SJCRH30 (cell line): ENCODE data around the gene NFYC. TPM values are rescaled to one million over a fixed set of nuclear protein-coding genes. Genes with fewer than 3 reads are reported as not detected.
A peak's percentile ranks its signal among the peaks of the same experiment; 100 is the strongest.

ENCODE experiments used
- DNase-seq, 2 experiments: peaks; one replicate each; pipeline ENCODE4 v3.0.0-alpha.2; 2015 to 2020
- H3K27ac ChIP-seq: fragments of 250-450 bp; sonication (Bioruptor Pico); 2 replicates; pipeline ENCODE4 v1.5.1; 2020; ENCODE audit warnings: mild to moderate bottlenecking, moderate library complexity
- H3K27me3 ChIP-seq: fragments of 250-450 bp; sonication (Bioruptor Pico); 2 replicates; pipeline ENCODE4 v1.5.1; 2020; ENCODE audit warnings: mild to moderate bottlenecking, moderate library complexity
- H3K36me3 ChIP-seq: fragments of 250-450 bp; sonication (Bioruptor Pico); 2 replicates; pipeline ENCODE4 v1.5.1; 2020; ENCODE audit warnings: mild to moderate bottlenecking, moderate library complexity
- H3K4me1 ChIP-seq: fragments of 250-450 bp; sonication (Bioruptor Pico); 2 replicates; pipeline ENCODE4 v1.5.1; 2020; ENCODE audit warnings: mild to moderate bottlenecking, moderate library complexity
- H3K4me3 ChIP-seq: fragments of 250-450 bp; sonication (Bioruptor Pico); 2 replicates; pipeline ENCODE4 v1.5.1; 2020; ENCODE audit warnings: mild to moderate bottlenecking, moderate library complexity
- H3K9me3 ChIP-seq: fragments of 250-450 bp; sonication (Bioruptor Pico); replicated peaks from 2 replicates; pipeline ENCODE4 v1.5.1; 2020; ENCODE audit warnings: mild to moderate bottlenecking, moderate library complexity
- total RNA-seq: library from RNA; depleted of rRNA; stranded (reverse); fragments of >200 nt; shearing (Covaris generic); gene quantifications from 2 replicates; pipeline ENCODE4 v1.2.3, GENCODE V29; 2014; rRNA removed

NFYC gene
- 52.8 and 55.6 TPM in 2 replicates for total RNA-seq

- DNase-seq, result peak; percentile 99 to 100
- no peaks in the 10 kb centered on the region for H3K36me3 ChIP-seq
- peak within 1 kb of the TSS; percentile 99 for H3K27ac ChIP-seq
- H3K4me1 ChIP-seq, result peaks cover 5% of the 10 kb centered on the region; the same call in 1 of the 2 replicates
- H3K4me3 ChIP-seq, result peak within 1 kb of the TSS; percentile 91
- H3K9me3 ChIP-seq, result no peaks in the 10 kb centered on the region
- no peaks in the 10 kb centered on the region for H3K27me3 ChIP-seq
Measured at GRCh38 chr1:40691538-40692428, at the start of gene NFYC. Gene NFYC (plus strand): TSS chr1:40691704. CDS start chr1:40738844, 47,140 bp downstream.

DNA sequence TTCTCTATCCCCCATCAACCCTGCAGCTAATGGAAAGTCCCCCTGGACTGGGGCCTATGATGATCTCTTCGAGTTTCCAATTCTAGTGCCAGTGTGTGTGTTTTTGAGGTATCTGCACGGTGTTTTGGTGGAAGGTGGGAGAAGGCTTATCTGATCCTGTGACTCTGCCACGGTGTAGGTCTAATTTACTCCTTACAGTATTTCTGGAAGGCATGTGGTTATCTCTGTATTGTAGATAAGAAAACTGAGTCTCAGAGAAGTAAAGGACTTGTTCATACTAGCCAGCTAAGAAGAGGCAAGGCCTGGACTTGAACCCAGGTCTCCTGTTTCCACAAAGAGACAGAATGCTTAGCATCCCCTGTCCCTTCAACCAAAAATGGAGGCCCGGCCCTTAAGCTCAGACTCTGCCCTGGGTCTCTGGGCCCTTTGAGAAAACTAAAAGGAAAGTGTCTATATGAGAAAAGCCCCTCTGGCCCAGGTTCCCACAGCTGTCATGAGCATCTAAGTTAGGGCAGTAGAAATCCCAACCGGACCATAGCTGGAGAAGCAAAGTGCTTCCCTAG lies 46.3 kb upstream of the NFYC start:
- no peak overlapping the region for H3K4me3 ChIP-seq
- no peaks in the 10 kb centered on the region for H3K36me3 ChIP-seq
- no peak overlapping the region for H3K27ac ChIP-seq
- H3K4me1 ChIP-seq, result peaks cover 8% of the 10 kb centered on the region
- H3K9me3 ChIP-seq, result no peaks in the 10 kb centered on the region
- H3K27me3 ChIP-seq, result no peaks in the 10 kb centered on the region
- no peak for DNase-seq

DNA sequence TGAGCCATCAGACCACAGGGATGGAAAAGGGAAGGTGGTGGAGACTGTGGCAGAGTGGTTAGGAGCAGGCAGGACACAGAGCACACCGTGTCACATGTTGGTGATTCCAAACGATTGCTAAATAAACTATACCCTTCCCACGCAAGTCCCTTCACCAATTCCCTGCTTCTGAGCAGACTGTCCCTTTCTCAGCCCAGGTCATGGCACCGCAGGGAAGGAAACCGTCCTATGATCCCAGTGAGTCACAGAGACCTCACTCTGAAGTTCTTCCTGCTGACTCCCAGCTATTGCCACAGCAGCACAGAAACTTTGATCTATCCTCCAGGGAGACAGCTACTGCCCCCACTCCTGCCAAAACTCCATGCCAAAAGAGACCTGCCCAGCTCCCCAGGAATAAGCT lies 45.2 kb upstream of the NFYC start:
- no peak overlapping the region for H3K27ac ChIP-seq
- H3K9me3 ChIP-seq, result no peaks in the 10 kb centered on the region
- no peaks in the 10 kb centered on the region for H3K36me3 ChIP-seq
- no peaks in the 10 kb centered on the region for H3K27me3 ChIP-seq
- DNase-seq, result no peak
- no peak overlapping the region for H3K4me3 ChIP-seq
- H3K4me1 ChIP-seq, result peaks cover 8% of the 10 kb centered on the region

- Histone ChIP-seq H3K9me3 (no peaks in the 10 kb centered on the region), H3K27me3 (no peaks in the 10 kb centered on the region), H3K4me1 (peaks cover 8% of the 10 kb centered on the region), H3K4me3 (no peak overlapping the region), H3K27ac (no peak overlapping the region), H3K36me3 (no peaks in the 10 kb centered on the region)
- no peak for DNase-seq
Measured at GRCh38 chr1:40648200-40648599, 43.3 kb upstream of the NFYC start.

DNA sequence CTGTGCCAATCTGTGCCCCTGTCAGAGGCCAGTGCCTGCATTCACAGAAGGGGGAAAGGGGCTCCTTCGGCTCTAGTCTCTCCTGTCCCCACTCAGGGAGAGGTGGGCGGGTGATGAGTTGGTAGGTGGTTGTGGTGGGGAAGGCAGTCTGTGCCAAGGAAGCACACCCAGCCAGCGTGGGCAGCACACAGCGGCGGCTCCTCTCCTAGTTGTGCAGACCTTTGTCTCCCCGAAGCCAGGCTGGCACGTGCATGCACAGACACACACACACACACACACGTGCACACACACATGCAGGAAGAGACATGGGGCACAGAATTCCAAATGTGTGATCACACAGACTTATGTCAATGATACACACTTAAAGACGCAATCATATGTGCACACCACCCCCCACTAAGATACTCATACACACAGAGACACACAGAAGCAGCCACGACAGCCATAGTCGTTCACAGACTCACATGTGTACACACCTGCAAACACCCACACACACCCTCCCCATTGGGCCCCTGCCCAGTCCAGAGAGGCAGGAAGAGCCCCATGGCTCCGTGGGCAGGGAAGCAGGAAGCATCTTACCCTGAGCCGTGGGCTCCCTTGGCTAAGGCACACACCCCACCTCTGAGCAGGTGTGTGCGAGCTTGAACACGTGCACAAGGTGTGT lies 42.4 kb upstream of the NFYC start:
- Histone ChIP-seq H3K4me3 (no peak overlapping the region), H3K36me3 (no peaks in the 10 kb centered on the region), H3K4me1 (peaks cover 8% of the 10 kb centered on the region), H3K27me3 (no peaks in the 10 kb centered on the region), H3K27ac (no peak overlapping the region), H3K9me3 (no peaks in the 10 kb centered on the region)
- DNase-seq, result no peak

DNA sequence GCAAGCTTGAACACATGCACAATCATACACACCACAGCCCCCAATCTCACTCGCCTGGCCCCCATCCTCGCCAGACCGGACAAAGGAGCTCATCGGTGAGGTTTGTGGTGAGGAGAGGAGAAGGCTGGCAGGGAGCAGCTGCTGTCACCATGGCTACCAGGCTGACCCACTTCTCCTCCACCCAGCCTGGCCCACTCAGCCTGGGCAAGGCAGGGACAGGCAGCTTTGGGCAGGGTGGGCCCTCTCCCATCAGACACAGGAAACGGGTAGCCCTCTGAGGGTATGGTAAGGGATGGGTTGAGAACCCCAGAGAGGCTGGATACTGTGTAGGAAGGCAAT lies 41.9 kb upstream of the NFYC start:
- no peak for DNase-seq
- no peaks in the 10 kb centered on the region for H3K27me3 ChIP-seq
- H3K27ac ChIP-seq, result no peak overlapping the region
- no peaks in the 10 kb centered on the region for H3K36me3 ChIP-seq
- H3K4me3 ChIP-seq, result no peak overlapping the region
- H3K9me3 ChIP-seq, result no peaks in the 10 kb centered on the region
- H3K4me1 ChIP-seq, result peaks cover 8% of the 10 kb centered on the region

- no peak overlapping the region for H3K27ac ChIP-seq
- H3K36me3 ChIP-seq, result no peaks in the 10 kb centered on the region
- no peak for DNase-seq
- H3K4me1 ChIP-seq, result peaks cover 8% of the 10 kb centered on the region
- no peaks in the 10 kb centered on the region for H3K27me3 ChIP-seq
- no peaks in the 10 kb centered on the region for H3K9me3 ChIP-seq
- no peak overlapping the region for H3K4me3 ChIP-seq
Measured at GRCh38 chr1:40650075-40650474, 41.4 kb upstream of the NFYC start.

DNA sequence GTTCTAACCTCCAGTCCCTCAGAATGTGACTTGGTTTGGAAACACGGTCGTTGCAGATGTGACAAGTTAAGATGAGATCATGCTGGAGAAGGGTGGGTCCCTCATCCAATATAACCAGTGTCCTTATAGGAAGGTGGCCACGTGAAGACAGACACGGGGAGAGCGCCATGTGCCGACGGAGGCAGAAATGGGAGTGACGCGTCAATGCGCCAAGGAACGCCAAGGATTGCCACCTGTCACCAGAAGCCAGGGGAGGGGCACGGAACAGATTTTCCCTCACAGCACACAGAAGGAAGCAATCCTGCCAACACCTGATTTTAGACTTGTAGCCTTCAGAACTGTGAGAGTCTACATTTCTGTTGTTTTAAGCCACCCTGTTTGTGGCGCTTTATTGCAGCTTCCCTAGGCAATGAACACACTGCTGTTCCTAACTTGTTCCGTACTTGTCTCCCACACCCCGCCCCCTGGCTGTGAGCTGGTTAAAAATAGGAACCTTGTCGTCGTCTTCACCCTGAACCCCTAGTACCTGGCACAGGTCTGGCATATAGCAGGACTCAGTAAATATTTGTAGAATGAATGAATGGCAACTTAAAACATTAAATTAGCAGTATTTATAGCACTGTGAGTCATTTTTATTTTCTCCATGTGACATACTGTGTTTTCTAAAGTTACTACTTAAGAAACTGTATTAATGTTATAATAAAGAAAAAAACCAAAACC lies 40.2 kb upstream of the NFYC start:
- Histone ChIP-seq H3K4me1 (no peaks in the 10 kb centered on the region), H3K36me3 (no peaks in the 10 kb centered on the region), H3K27ac (no peak overlapping the region), H3K4me3 (no peak overlapping the region), H3K27me3 (no peaks in the 10 kb centered on the region), H3K9me3 (no peaks in the 10 kb centered on the region)
- no peak for DNase-seq

GRCh38 chr1:40652468-40652867 lies 39.0 kb upstream of the NFYC start:
- Histone ChIP-seq H3K27me3 (no peaks in the 10 kb centered on the region), H3K4me1 (no peaks in the 10 kb centered on the region), H3K36me3 (no peaks in the 10 kb centered on the region), H3K4me3 (no peak overlapping the region), H3K9me3 (no peaks in the 10 kb centered on the region), H3K27ac (no peak overlapping the region)
- DNase-seq, result no peak

DNA sequence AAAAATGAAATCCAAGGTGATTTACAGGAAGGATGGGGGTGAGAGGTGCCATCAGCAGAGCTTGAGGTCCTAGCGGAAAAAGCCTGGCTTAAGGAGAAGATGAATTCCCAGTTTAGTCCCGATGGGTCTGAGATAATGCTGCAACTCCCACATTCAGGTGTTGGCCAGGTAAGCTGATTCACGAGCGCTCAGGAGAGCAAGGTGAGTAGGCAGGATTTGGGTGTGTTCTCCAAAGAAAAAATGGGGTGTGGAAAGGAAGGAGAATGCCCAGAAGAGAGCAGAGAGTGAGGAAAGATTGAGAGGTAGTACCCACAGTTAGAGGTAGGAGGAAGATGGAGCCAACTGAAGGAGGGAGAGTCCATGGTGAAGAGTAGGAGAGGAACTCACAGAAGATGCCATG lies 38.5 kb upstream of the NFYC start:
- no peak overlapping the region for H3K4me3 ChIP-seq
- no peaks in the 10 kb centered on the region for H3K4me1 ChIP-seq
- no peaks in the 10 kb centered on the region for H3K9me3 ChIP-seq
- no peak overlapping the region for H3K27ac ChIP-seq
- no peaks in the 10 kb centered on the region for H3K27me3 ChIP-seq
- H3K36me3 ChIP-seq, result no peaks in the 10 kb centered on the region
- DNase-seq, result no peak

DNA sequence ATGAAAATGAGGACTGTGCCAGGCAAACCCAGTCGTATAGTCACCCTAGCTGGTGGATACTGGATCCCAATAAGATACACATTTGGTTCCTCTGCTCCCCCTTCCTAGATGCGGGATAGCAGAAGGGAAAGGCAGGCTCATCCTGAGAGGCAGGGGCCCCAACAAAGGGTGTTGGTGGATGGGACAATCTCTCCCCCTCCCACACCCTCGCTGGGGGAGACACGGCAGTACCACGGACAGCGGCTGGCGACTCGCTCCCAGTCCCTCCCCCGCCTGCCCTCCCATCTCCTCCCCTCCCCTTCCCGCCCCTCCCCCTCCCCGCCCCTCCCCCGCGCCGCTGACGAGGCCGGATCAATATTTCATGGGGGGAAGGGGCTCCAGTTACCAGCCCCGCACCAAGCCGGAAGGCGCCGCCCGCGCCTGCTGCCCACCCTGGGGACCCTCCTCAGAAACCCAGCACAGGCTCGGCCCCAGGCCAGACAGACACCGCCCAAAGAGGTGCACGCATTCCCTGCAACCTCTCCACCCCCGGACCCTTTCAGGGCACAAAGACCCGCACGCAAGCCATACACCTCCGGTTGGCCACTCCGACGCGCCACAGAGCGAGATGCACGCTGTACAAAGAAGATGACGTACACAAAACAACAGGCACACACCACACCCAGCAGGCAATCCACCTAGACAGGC lies 37.5 kb upstream of the NFYC start:
- Histone ChIP-seq H3K9me3 (no peaks in the 10 kb centered on the region), H3K4me3 (no peak overlapping the region), H3K27me3 (no peaks in the 10 kb centered on the region), H3K4me1 (no peaks in the 10 kb centered on the region), H3K27ac (no peak overlapping the region), H3K36me3 (no peaks in the 10 kb centered on the region)
- DNase-seq, result peak in 1 of 2 experiments; percentile 31

DNA sequence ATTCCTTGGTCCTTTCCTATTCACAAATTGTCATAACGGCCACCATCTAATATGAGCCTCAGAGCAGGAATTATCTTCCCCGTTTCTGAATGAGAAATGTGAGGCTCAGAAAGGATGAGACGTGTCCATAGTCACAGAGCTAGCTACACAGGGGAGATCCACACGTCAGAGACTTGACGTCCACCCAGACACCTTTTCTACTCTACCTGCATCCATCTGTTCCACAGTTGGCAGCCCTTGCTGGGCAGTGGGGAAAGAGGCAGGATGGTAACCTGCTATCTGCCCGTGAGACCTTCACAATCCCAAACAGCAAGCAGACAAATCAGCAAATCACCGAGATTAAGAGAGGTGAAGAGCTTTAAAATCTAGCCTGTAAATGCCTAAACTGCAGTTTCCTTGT lies 34.5 kb upstream of the NFYC start:
- Histone ChIP-seq H3K9me3 (no peaks in the 10 kb centered on the region), H3K27me3 (no peaks in the 10 kb centered on the region), H3K36me3 (no peaks in the 10 kb centered on the region), H3K4me3 (no peak overlapping the region), H3K27ac (no peak overlapping the region), H3K4me1 (peaks cover 2% of the 10 kb centered on the region)
- DNase-seq, result no peak

GRCh38 chr1:40658751-40659648 lies 32.5 kb upstream of the NFYC start:
- Histone ChIP-seq H3K27me3 (no peaks in the 10 kb centered on the region), H3K4me1 (peaks cover 21% of the 10 kb centered on the region), H3K36me3 (no peaks in the 10 kb centered on the region)

GRCh38 chr1:40659649-40659947 lies 31.9 kb upstream of the NFYC start:
- Histone ChIP-seq H3K27me3 (no peaks in the 10 kb centered on the region), H3K27ac (no peak overlapping the region), H3K4me3 (no peak overlapping the region), H3K36me3 (no peaks in the 10 kb centered on the region), H3K4me1 (peaks cover 27% of the 10 kb centered on the region), H3K9me3 (no peaks in the 10 kb centered on the region)
- DNase-seq, result no peak

More at GRCh38 chr1:40658751-40659648, 32.5 kb upstream of the NFYC start:
- no peak for DNase-seq
- H3K9me3 ChIP-seq, result no peaks in the 10 kb centered on the region
- H3K27ac ChIP-seq, result no peak overlapping the region
- H3K4me3 ChIP-seq, result no peak overlapping the region
